ENCODE measurements around the gene PSMA1.

- TF ChIP-seq CTCF (IDR thresholded peaks at IDR 0.05) (no peak), POLR2A (IDR thresholded peaks at IDR 0.05) (no peak), POLR2AphosphoS5 (IDR thresholded peaks at IDR 0.05) (no peak), EP300 (IDR thresholded peaks at IDR 0.05; ENCODE audit: low read depth) (no peak)
Observed at GRCh38 chr11:14543260-14543659, 23.1 kb upstream of the PSMA1 start.

All from transverse colon (tissue), 4 donors.